ENCODE data around the gene POLR3GL. TPM values are rescaled to one million over a fixed set of nuclear protein-coding genes. Genes with fewer than 3 reads are reported as not detected.

The POLR3GL gene
- total and polyA plus RNA-seq, 10 of the 15 experiments (the other 5 are each of a cell fraction or from before 2014, with no cell fraction given): 12.8 to 47.0 (median 26.6) TPM

DNA sequence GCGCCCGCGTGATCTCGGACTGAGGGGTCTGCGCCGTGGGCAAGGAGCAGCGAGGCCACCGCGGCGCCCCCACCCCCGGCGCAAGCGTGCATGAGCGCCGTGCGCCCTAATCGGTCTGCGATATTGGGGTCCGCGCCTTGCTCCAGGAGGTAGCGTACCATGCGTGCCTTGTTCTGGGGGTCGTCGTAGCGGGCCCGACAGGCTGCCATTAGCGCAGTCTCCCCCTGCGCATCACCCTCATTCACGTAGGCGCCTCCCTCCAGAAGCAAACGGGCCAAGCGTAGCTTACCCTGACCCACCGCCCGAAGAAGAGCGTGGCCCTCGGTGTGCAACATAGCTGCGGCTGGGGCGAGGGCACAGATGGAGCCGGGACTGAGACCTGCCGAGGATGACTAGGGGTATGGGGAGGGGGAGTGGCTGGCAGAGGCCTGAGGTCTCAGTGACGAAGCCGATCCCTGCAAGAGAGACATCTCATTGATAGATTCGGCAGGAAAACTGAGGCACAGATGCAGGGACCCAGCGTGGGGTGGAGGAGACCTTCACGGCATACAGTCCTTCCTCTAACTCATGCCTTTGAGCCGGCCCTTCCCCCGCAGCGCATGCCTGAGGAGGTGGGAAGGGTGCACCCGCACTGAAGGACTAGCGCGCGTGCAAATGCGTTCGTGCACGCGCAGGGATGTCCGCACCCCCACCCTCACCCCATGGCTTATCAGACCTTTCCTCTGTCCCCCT is 2.9 kb upstream of the POLR3GL start:
- no peak for ATAC-seq
- in situ Hi-C loops (cut with MboI): no loop called here
- BruUV-seq (replicated peaks): no TSS peak
- 3% methylated on average over 57 of the region's 57 CpGs for WGBS (ENCODE audit: insufficient coverage, insufficient replicate concordance, low lambda C conversion rate, missing lambda C conversion rate)
- no peaks in the 10 kb centered on the region; a peak in 1 of 4 replicates for H3K27me3 ChIP-seq (replicated peaks in 1 of 2; ENCODE audit: control insufficient read depth in 2 of 2, insufficient read depth in 2 of 2, low read length in 1 of 2)
- FAIRE-seq: no peak
- H3K4me3 ChIP-seq: peak overlapping the region; percentile 80
- intact Hi-C loops (cut with micrococcal nuclease; ENCODE audit: unreplicated experiment): loop anchor here (5.0 kb wide), 1 partner anchor 76 kb away; no protein-coding TSS in a partner anchor
- no peaks in the 10 kb centered on the region for H3K36me3 ChIP-seq (ENCODE audit: control insufficient read depth in 2 of 2, insufficient read depth in 2 of 2, low read length in 1 of 2)
- H3K4me2 ChIP-seq (ENCODE audit: control insufficient read depth, insufficient read depth): peak overlapping the region; percentile 78
- CTCF ChIA-PET: interaction anchor here (1.1 to 4.8 kb wide), 5 partner anchors 16 to 116 kb away, joined by 3 to 65 read pairs (median 4); partner anchors contain the start of genes NUDT17 and RBM8A
- peaks cover 9% of the 10 kb centered on the region for H3K79me2 ChIP-seq (ENCODE audit: control insufficient read depth, insufficient read depth, low read length)
- H3K27ac ChIP-seq (ENCODE audit: control insufficient read depth, insufficient read depth): no peak overlapping the region
- SMC1A ChIA-PET (ENCODE audit: uncharacterized antibody, unreplicated experiment): interaction anchor here (3.4 to 7.9 kb wide), 2 partner anchors 17 to 34 kb away, joined by 29 to 93 read pairs; partner anchors contain the start of gene RBM8A
- peak overlapping the region; percentile 60; the same call in 1 of the 2 replicates for H3K9ac ChIP-seq (ENCODE audit: control insufficient read depth, insufficient read depth, low read length)
- H3K9me3 ChIP-seq (replicated peaks; ENCODE audit: control insufficient read depth, insufficient read depth, low read length): no peaks in the 10 kb centered on the region
- H4K20me1 ChIP-seq (ENCODE audit: control insufficient read depth, insufficient read depth): no peaks in the 10 kb centered on the region
- POLR2A ChIA-PET: interaction anchor here (0.6 to 6.0 kb wide), 4 partner anchors 16 to 188 kb away, joined by 3 to 102 read pairs (median 25); partner anchors contain the start of gene RBM8A
- DNase-seq (ENCODE audit: low read depth, low spot score): no peak
- H3K4me1 ChIP-seq (ENCODE audit: control insufficient read depth, insufficient read depth, low read length): peaks cover 19% of the 10 kb centered on the region
- RAD21 ChIA-PET (ENCODE audit: unreplicated experiment): interaction anchor here (6.7 kb wide), 1 partner anchor 17 kb away, joined by 100 read pairs; no protein-coding TSS in a partner anchor
- H2AFZ ChIP-seq (ENCODE audit: control insufficient read depth, low read depth, low read length): peak overlapping the region; percentile 83
- TF ChIP-seq TAF1 (IDR thresholded peaks at IDR 0.05; ENCODE audit: borderline replicate concordance, low read depth, low read length) (no peak), POLR2A (IDR thresholded peaks at IDR 0.05; ENCODE audit: low read depth, low read length) (no peak), TBL1XR1 (IDR thresholded peaks at IDR 0.05; ENCODE audit: low read depth, low read length) (no peak), SUPT20H (IDR thresholded peaks at IDR 0.05; ENCODE audit: borderline replicate concordance, control insufficient read depth, low read depth, low read length) (no peak), NBN (IDR thresholded peaks at IDR 0.05) (0 out of 2 replicates have a peak, but pooled peaks have one; percentile 45), BMI1 (IDR thresholded peaks at IDR 0.05; ENCODE audit: borderline replicate concordance) (no peak), MYC (IDR thresholded peaks at IDR 0.05; ENCODE audit: insufficient read depth, insufficient read length, insufficient replicate concordance, low read length, severe bottlenecking) (no peak), HCFC1 (IDR thresholded peaks at IDR 0.05; ENCODE audit: low read length) (no peak), ATF7 (IDR thresholded peaks at IDR 0.05; ENCODE audit: low read depth) (no peak)
- TF ChIP-seq, protein P1, sequence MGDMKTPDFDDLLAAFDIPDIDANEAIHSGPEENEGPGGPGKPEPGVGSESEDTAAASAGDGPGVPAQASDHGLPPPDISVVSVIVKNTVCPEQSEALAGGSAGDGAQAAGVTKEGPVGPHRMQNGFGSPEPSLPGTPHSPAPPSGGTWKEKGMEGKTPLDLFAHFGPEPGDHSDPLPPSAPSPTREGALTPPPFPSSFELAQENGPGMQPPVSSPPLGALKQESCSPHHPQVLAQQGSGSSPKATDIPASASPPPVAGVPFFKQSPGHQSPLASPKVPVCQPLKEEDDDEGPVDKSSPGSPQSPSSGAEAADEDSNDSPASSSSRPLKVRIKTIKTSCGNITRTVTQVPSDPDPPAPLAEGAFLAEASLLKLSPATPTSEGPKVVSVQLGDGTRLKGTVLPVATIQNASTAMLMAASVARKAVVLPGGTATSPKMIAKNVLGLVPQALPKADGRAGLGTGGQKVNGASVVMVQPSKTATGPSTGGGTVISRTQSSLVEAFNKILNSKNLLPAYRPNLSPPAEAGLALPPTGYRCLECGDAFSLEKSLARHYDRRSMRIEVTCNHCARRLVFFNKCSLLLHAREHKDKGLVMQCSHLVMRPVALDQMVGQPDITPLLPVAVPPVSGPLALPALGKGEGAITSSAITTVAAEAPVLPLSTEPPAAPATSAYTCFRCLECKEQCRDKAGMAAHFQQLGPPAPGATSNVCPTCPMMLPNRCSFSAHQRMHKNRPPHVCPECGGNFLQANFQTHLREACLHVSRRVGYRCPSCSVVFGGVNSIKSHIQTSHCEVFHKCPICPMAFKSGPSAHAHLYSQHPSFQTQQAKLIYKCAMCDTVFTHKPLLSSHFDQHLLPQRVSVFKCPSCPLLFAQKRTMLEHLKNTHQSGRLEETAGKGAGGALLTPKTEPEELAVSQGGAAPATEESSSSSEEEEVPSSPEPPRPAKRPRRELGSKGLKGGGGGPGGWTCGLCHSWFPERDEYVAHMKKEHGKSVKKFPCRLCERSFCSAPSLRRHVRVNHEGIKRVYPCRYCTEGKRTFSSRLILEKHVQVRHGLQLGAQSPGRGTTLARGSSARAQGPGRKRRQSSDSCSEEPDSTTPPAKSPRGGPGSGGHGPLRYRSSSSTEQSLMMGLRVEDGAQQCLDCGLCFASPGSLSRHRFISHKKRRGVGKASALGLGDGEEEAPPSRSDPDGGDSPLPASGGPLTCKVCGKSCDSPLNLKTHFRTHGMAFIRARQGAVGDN (IDR thresholded peaks at IDR 0.05): no peak
- TF ChIP-seq, protein P2, sequence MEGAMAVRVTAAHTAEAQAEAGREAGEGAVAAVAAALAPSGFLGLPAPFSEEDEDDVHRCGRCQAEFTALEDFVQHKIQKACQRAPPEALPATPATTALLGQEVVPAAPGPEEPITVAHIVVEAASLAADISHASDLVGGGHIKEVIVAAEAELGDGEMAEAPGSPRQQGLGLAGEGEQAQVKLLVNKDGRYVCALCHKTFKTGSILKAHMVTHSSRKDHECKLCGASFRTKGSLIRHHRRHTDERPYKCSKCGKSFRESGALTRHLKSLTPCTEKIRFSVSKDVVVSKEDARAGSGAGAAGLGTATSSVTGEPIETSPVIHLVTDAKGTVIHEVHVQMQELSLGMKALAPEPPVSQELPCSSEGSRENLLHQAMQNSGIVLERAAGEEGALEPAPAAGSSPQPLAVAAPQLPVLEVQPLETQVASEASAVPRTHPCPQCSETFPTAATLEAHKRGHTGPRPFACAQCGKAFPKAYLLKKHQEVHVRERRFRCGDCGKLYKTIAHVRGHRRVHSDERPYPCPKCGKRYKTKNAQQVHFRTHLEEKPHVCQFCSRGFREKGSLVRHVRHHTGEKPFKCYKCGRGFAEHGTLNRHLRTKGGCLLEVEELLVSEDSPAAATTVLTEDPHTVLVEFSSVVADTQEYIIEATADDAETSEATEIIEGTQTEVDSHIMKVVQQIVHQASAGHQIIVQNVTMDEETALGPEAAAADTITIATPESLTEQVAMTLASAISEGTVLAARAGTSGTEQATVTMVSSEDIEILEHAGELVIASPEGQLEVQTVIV (IDR thresholded peaks at IDR 0.05; ENCODE audit: borderline replicate concordance, partially characterized antibody): no peak
- TF ChIP-seq, protein P3, sequence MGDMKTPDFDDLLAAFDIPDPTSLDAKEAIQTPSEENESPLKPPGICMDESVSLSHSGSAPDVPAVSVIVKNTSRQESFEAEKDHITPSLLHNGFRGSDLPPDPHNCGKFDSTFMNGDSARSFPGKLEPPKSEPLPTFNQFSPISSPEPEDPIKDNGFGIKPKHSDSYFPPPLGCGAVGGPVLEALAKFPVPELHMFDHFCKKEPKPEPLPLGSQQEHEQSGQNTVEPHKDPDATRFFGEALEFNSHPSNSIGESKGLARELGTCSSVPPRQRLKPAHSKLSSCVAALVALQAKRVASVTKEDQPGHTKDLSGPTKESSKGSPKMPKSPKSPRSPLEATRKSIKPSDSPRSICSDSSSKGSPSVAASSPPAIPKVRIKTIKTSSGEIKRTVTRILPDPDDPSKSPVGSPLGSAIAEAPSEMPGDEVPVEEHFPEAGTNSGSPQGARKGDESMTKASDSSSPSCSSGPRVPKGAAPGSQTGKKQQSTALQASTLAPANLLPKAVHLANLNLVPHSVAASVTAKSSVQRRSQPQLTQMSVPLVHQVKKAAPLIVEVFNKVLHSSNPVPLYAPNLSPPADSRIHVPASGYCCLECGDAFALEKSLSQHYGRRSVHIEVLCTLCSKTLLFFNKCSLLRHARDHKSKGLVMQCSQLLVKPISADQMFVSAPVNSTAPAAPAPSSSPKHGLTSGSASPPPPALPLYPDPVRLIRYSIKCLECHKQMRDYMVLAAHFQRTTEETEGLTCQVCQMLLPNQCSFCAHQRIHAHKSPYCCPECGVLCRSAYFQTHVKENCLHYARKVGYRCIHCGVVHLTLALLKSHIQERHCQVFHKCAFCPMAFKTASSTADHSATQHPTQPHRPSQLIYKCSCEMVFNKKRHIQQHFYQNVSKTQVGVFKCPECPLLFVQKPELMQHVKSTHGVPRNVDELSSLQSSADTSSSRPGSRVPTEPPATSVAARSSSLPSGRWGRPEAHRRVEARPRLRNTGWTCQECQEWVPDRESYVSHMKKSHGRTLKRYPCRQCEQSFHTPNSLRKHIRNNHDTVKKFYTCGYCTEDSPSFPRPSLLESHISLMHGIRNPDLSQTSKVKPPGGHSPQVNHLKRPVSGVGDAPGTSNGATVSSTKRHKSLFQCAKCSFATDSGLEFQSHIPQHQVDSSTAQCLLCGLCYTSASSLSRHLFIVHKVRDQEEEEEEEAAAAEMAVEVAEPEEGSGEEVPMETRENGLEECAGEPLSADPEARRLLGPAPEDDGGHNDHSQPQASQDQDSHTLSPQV (IDR thresholded peaks at IDR 0.05): no peak

Measured in GM12878 (cell line).